GM19395 (cell line): ENCODE data around the gene TRAP1.

ENCODE experiments used
- ATAC-seq: cut with Tn5 transposase; IDR thresholded peaks from one replicate; pipeline ENCODE4 v1.9.1; 2021; ENCODE audit warnings: mild to moderate bottlenecking, moderate library complexity; ENCODE audit not compliant: unreplicated experiment

Gene TRAP1

DNA sequence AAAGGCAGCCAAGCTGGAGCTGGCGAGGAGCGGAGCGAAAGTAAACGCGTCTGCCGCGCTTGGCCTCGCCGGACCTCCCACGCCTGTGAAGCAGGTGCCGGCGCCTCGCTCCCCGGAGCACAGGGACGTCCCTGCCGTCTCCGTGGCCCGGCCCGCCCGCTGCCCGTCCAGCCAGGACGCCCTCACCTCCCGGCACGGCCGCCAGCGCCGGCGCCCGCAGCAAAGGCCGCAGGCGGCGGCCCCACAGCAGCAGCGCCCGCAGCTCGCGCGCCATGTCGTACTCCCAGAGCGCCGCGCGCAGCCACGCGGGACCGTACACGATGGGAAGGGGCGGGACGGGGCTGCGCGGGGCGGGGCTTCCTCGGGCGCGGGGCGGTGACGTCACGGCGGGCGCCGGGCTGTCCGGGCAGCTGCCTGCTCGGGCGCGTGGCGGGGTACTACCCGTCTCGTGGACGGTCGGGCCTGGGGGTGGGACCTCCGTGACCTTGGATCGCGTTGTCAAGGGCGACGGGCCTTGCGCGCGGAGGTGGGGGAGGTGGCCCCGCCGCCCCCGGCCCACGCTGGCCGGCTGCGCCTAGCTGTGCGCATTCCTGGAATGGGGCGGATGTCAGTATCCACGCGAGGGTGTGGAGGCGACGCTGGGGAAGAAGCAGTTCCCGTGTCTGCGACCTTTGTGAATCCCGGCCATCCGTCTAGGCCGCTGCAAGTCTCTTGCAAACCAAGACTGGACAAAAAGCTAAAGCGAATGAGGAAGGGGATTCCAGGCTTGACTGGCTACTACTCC, at the start of gene TRAP1:
Gene TRAP1 (minus strand): TSS at position 290 of the 784 bp plus-strand sequence. CDS start 16 bp downstream, at position 274.
- peak; percentile 90 for ATAC-seq

DNA sequence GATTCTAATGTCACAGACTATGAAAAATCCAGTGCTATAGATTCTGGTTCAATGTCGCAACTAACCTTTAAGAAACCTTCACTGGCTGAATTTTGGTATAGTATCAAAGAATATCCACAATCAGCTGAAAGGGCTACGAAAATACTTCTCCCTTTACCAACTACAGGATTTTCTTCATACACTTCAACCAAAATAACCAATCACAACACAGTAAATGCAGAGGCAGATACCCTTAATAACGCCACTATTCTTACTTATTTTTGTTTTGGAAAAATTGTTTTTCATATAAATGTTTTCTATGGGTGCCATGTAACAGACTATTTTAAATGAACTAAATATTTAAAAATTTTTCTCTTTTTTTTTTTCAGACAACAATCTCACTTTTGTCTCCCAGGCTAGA, 48.9 kb upstream of the TRAP1 start:
- no peak for ATAC-seq

GRCh38 chr16:3764409-3764808, 47.1 kb upstream of the TRAP1 start:
- no peak for ATAC-seq

DNA sequence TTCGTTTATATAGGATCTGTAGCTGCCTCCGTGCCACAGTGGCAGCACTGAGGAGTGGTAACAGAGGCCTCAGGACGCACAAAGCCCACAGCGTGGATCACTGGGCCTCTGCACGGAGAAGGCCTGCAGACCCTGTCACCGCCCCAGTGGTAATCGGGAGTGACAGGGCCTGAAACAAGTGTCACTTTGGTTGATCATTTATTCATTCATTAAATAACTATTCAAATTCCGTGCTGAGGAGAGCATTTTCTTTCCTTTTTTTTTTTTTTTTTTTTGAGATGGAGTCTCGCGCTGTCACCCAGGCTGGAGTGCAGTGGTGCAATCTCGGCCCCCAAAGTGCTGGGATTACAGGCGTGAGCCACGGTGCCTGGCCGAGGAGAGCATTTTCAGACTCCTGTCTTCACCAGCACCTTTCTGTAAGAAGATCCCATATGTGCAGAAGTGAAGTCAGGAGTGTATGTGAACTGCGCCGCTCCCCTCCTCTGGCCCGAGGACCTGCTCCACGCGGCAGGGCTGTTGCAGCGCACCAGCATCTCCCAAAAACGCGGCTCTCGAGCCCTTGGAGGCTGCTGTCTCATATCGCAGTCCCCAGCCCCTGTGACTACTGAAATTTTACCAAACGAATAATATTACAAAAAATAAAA, 44.9 kb upstream of the TRAP1 start:
- ATAC-seq, result no peak

GRCh38 chr16:3761375-3762106, 44.2 kb upstream of the TRAP1 start:
- no peak for ATAC-seq

GRCh38 chr16:3760518-3760917, 43.2 kb upstream of the TRAP1 start:
- no peak for ATAC-seq

- ATAC-seq, result no peak
These were observed 42.4 kb upstream of the TRAP1 start for GRCh38 chr16:3759736-3760135.

DNA sequence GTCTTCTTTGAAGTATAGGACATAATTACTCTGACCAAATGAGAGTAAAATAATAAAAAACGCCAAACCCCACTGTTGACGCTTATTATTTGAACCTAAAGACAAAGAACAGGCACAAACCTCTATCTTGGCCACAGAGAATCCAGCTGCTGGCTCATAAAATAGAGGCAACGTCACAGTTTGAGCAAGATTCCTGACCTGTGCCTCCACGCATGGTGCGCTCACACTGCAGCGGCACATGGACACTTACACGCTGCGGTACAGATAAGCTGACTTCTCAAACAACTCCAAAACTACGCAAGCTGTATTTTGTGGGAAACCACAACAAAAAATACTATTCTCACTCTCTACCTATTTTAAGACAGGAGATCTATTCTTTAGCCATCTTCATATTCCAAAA, 38.8 kb upstream of the TRAP1 start:
- no peak for ATAC-seq

DNA sequence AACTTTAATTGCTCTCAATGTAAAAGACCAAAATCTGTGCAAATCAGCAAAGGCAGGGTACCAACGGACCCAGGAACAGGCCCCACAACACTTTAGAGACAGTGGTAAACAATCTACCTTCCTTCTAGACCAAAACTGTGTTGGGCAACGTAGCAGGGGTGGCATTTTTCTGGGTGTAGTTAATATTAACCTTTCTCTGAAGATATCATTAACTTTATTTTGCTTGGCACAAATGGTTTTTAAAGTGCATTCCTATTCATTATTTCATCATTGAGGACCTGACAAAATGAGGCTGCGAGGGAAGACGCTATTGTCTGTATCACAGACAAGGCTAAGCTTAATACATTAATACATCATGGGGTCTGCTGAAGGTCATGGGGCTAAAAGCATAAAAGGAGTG, 37.9 kb upstream of the TRAP1 start:
- ATAC-seq, result no peak

DNA sequence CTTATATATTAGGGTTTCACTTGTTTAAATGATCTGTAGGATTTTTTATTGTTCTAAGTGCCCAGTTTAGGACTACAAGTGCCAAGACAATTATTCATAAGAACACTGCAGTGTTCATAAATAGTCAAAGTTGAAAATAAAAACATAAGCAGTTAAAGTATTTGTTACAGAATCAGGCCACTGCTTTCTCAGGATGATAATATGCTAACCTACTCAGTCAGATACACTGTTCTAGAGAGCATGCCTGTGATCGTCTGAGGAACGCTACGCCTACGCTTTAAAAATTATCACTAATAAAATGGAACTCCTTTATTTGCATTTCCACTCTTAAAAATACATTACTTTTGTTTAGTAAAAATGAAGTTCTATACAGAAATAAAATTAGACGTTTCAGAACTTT, 37.4 kb upstream of the TRAP1 start:
- ATAC-seq, result no peak

GRCh38 chr16:3754081-3754703, 36.9 kb upstream of the TRAP1 start:
- no peak for ATAC-seq

DNA sequence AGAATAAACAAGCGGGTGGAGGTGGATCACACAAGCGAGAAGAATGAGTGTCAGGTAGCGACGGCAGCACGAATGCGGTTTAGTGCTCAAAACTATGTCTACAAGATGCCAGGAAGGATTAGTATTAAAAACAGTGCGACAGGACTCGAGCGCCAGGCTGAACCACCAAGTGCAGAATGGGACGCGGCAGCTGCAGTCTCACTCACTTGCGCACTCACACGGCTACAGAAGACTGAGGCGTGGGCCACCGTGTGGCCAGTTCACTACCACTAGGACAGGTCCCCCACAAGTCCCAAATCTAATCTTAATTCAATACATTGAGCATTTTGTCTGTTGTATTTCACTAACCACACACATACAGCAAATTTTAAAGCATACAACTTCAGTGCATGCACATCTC, 35.7 kb upstream of the TRAP1 start:
- no peak for ATAC-seq

DNA sequence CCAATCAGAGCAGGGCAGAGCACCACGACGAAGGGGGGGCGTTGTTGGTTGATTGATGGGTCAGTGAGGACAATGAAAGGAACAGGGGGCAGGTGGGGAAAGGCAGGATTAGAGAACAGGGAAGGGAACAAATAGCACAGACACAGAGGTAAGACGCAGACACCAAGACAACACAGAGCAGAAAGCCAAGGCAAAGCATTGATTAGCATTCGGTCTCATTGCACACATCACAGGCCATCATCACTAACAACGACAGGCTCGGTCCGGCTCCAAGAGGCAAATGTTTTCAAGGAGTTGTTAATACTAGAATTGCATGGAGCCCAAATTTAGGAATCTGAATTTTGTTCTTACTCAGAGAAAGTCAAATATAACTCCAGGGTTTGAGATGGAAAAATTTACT, 34.6 kb upstream of the TRAP1 start:
- ATAC-seq, result no peak

DNA sequence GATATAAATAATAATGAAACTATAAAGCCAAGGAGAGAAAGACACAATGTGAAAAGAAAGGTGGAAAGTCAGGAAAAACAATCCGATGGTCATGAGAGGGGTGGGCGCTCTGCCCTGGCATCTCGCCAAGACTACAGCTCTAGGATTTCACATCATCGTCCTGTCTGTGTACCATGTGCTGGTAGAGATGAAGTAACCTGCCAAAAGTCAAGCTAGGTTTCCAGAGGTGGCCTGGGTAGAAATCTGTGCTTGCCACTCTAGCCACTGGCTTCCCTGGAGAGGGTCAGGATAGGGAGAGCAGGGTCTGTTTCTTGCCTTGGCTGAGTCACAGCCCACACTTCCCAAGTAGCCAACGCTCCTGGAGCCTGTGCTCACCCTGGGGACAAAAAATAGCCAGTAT, 31.0 kb upstream of the TRAP1 start:
- no peak for ATAC-seq

DNA sequence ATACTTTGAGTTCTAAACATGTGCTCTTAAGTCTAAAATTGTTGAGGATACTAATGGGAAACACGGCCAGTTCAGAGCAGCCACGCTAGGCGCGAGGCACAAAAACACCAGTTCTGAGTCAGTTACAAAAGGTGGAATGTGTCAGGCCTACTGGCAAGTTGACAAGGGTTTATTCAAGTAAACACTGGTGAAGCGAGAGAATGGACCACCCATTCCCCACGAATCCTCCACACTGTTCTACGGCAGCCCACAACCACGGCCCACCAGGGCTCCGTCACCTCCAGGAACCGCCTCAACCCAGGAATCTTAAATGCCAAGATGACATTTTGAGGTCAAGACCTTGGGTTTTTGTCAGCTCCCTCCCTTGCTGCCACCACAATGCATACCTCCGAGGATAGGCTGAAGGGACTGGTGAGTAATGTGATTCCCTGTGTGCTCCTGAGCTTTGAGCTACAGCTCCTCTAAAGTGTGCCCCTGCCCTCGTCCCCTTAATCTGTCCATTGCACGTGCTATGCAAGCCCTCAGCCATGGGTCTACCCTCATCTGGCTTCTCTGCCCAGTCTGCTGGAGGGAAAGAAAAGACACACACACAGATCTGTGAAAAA, 28.5 kb upstream of the TRAP1 start:
- ATAC-seq, result no peak

DNA sequence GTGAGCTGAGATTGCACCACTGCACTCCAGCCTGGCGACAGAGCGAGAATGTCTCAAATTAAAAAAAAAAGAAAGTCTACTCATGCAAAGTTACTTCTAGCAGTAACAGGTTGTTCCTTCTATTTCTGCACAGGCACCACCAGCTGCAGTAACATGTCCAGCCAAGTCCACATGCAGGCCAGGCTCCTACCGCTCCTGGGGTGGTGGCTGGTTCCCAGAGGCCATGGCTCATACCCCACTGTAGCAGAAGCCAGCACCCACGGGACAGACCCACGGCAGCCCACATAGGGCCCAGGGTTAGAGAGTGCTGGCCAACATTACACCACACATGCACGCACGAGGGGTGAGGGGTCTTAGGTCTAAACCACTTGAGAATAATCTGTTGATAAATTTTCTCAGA, 26.7 kb upstream of the TRAP1 start:
- ATAC-seq, result no peak

GRCh38 chr16:3740934-3741333, 23.6 kb upstream of the TRAP1 start:
- no peak for ATAC-seq

GRCh38 chr16:3740186-3740585, 22.9 kb upstream of the TRAP1 start:
- no peak for ATAC-seq

- no peak for ATAC-seq
These were observed 22.3 kb upstream of the TRAP1 start for GRCh38 chr16:3739636-3740035.

GRCh38 chr16:3738541-3738940, 21.2 kb upstream of the TRAP1 start:
- ATAC-seq, result no peak

- no peak for ATAC-seq
These were observed 20.8 kb upstream of the TRAP1 start for GRCh38 chr16:3738128-3738527.
